Measurements from ENCODE around the gene DHRS12. TPM values are rescaled to one million over a fixed set of nuclear protein-coding genes. Genes with fewer than 3 reads are reported as not detected.

DHRS12 gene
- total and polyA plus RNA-seq, 4 donors, result 11.8 to 23.5 (median 14.5) TPM

DNA sequence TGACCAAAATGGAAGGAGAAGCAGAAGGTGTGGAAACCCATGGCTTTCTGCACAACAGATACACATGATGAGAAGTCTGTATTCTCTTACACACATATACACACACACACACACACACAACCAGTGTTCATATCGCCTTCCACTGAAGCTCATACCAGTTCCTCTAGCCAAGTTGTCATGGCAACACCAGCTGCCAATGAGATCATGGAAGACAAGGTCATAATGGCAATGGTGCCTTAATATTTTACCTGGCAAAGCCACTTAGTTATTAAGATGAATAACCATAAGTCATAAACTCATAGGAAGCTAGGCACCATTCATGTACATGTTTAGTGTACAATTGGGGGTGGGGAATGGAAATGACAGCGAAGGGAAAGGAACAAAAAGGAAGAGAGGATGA lies 2.6 kb upstream of the DHRS12 start:
- ATAC-seq (ENCODE audit: low FRiP score) (no peak), DNase-seq (no peak)
- H3K4me1 ChIP-seq (ENCODE audit: control insufficient read depth in 1 of 2, insufficient read depth in 2 of 2, low read length in 2 of 2), result peaks cover 2 to 6% of the 10 kb centered on the region in 2 donors
- WGBS, 2 donors, result 50 to 52% methylated on average over 2 of the region's 2 CpGs
- no peak overlapping the region for H3K4me3 ChIP-seq (ENCODE audit: low read length in 2 of 2)
- H3K27me3 ChIP-seq (ENCODE audit: control insufficient read depth in 1 of 2, insufficient read depth in 2 of 2, low read length in 1 of 2), result no peaks in the 10 kb centered on the region
- intact Hi-C loops (cut with DNase I), result loop anchor here in 1 of 2 donors (10.0 kb wide), 1 partner anchor 362 kb away; no protein-coding TSS in a partner anchor
- H3K9me3 ChIP-seq (ENCODE audit: control insufficient read depth, low read length), result no peaks in the 10 kb centered on the region
- H3K36me3 ChIP-seq (ENCODE audit: control insufficient read depth in 1 of 2, insufficient read depth in 2 of 2, low read length in 1 of 2), result no peaks in the 10 kb centered on the region
- no peak overlapping the region for H3K27ac ChIP-seq (ENCODE audit: low read depth in 1 of 2, low read length in 2 of 2)

DNA sequence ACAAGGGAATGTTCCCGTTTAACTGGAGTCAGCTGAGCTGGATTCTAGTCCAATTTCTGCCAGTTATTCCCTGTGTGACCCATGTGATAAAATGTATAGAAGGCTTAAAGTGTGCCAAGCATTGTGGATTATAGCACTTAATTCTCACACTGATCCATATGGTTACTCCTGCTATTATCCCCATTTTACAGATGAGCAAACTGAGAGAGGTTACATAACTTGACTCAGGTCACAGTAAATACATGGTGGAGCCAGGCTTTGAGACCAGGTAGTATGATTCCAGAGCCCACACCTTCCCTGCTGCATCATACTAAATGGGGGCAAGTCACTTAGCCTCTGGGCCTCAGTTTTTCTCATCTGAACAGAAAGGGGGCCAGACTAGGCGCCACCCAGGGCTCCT lies 2.0 kb upstream of the DHRS12 start:
- H3K27ac ChIP-seq (ENCODE audit: low read depth in 1 of 2, low read length in 2 of 2), result no peak overlapping the region

GRCh38 chr13:51805313-51805712 lies 1.4 kb upstream of the DHRS12 start:
- Histone ChIP-seq H3K9me3 (ENCODE audit: control insufficient read depth, low read length) (no peaks in the 10 kb centered on the region), H3K4me3 (ENCODE audit: low read length in 2 of 2) (peak overlapping the region in 1 of 2 donors; percentile 61), H3K27me3 (ENCODE audit: control insufficient read depth in 1 of 2, insufficient read depth in 2 of 2, low read length in 1 of 2) (no peaks in the 10 kb centered on the region), H3K27ac (ENCODE audit: low read depth in 1 of 2, low read length in 2 of 2) (peak overlapping the region; percentile 94 to 96), H3K36me3 (ENCODE audit: control insufficient read depth in 1 of 2, insufficient read depth in 2 of 2, low read length in 1 of 2) (no peaks in the 10 kb centered on the region), H3K4me1 (ENCODE audit: control insufficient read depth in 1 of 2, insufficient read depth in 2 of 2, low read length in 2 of 2) (peaks cover 2 to 6% of the 10 kb centered on the region in 2 donors)
- DNase-seq, result no peak
- WGBS, 2 donors, result 87 to 90% methylated on average over 4 of the region's 4 CpGs
- ATAC-seq (ENCODE audit: low FRiP score), result no peak
- intact Hi-C loops (cut with DNase I), result loop anchor here in 1 of 2 donors (10.0 kb wide), 1 partner anchor 361 kb away; no protein-coding TSS in a partner anchor

More for the DNA sequence above, 2.0 kb upstream of the DHRS12 start:
- Histone ChIP-seq H3K9me3 (ENCODE audit: control insufficient read depth, low read length) (no peaks in the 10 kb centered on the region), H3K36me3 (ENCODE audit: control insufficient read depth in 1 of 2, insufficient read depth in 2 of 2, low read length in 1 of 2) (no peaks in the 10 kb centered on the region), H3K4me1 (ENCODE audit: control insufficient read depth in 1 of 2, insufficient read depth in 2 of 2, low read length in 2 of 2) (peaks cover 2 to 6% of the 10 kb centered on the region in 2 donors), H3K27me3 (ENCODE audit: control insufficient read depth in 1 of 2, insufficient read depth in 2 of 2, low read length in 1 of 2) (no peaks in the 10 kb centered on the region), H3K4me3 (ENCODE audit: low read length in 2 of 2) (no peak overlapping the region)
- DNase-seq (no peak), ATAC-seq (ENCODE audit: low FRiP score) (no peak)
- intact Hi-C loops (cut with DNase I), result loop anchor here in 1 of 2 donors (10.0 kb wide), 1 partner anchor 361 kb away; no protein-coding TSS in a partner anchor
- WGBS, 2 donors, result 89 to 90% methylated on average over 2 of the region's 2 CpGs

- ATAC-seq (ENCODE audit: low FRiP score) (peak; percentile 8), DNase-seq (no peak)
- no peaks in the 10 kb centered on the region for H3K9me3 ChIP-seq (ENCODE audit: control insufficient read depth, low read length)
- peak overlapping the region; percentile 61 to 62 for H3K4me3 ChIP-seq (ENCODE audit: low read length in 2 of 2)
- H3K27ac ChIP-seq (ENCODE audit: low read depth in 1 of 2, low read length in 2 of 2), result peak overlapping the region; percentile 94 to 96
- no peaks in the 10 kb centered on the region for H3K27me3 ChIP-seq (ENCODE audit: control insufficient read depth in 1 of 2, insufficient read depth in 2 of 2, low read length in 1 of 2)
- intact Hi-C loops (cut with DNase I), result loop anchor here (5.0 to 10.0 kb wide), 5 partner anchors 42 to 360 kb away; partner anchors contain the start of gene INTS6 (in 1 of the 2)
- H3K36me3 ChIP-seq (ENCODE audit: control insufficient read depth in 1 of 2, insufficient read depth in 2 of 2, low read length in 1 of 2), result no peaks in the 10 kb centered on the region
- 5 to 7% methylated on average over 31 of the region's 31 CpGs for WGBS, 2 donors
- peaks cover 2 to 6% of the 10 kb centered on the region in 2 donors for H3K4me1 ChIP-seq (ENCODE audit: control insufficient read depth in 1 of 2, insufficient read depth in 2 of 2, low read length in 2 of 2)
Measured at GRCh38 chr13:51804295-51805172, 571 bp upstream of the DHRS12 start.

DNA sequence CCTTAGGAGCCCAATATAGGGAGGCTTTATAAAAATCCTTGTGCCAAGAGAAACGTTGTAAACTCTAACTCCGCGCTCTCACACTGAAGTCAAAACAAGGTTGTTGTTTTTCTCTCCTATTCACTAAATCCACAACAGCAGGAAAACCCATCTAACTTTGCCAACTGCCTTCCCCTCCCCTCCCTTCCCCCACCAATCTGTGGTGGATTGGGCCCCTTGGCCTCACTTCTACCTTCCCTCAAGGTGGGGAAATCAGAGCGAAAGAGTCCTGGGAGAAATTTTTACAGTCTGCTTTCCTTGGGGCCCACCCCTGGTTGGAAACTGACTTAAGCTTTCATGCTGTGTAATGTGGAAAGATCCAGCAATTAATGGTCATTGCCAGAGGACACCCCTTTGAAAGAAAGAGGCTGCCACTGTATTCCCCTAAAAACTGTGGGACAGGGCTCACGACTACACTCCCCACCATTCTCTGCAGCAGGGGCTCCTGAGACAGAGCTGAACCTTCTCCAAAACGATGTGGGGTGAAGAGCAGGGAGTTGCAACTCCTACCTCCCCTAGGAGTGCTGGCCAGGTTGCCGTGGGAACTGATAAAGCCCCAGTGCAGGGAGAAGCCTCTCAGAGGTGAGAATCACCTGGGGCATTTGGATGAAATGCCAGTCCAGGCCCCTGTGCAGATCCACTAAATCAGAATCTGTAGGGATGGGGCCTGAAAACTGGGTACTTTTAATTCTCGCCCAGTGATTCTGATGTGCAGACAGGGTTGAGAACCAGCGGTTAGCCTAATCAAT lies 1.1 kb downstream of the DHRS12 start:
- ATAC-seq (ENCODE audit: low FRiP score) (peak; percentile 1), DNase-seq (no peak)
- Histone ChIP-seq H3K36me3 (ENCODE audit: control insufficient read depth in 1 of 2, insufficient read depth in 2 of 2, low read length in 1 of 2) (no peaks in the 10 kb centered on the region), H3K27ac (ENCODE audit: low read depth in 1 of 2, low read length in 2 of 2) (peak overlapping the region; percentile 94 to 96), H3K27me3 (ENCODE audit: control insufficient read depth in 1 of 2, insufficient read depth in 2 of 2, low read length in 1 of 2) (no peaks in the 10 kb centered on the region), H3K4me1 (ENCODE audit: control insufficient read depth in 1 of 2, insufficient read depth in 2 of 2, low read length in 2 of 2) (peaks cover 2 to 6% of the 10 kb centered on the region in 2 donors), H3K9me3 (ENCODE audit: control insufficient read depth, low read length) (no peaks in the 10 kb centered on the region), H3K4me3 (ENCODE audit: low read length in 2 of 2) (peak overlapping the region; percentile 61 to 62)
- intact Hi-C loops (cut with DNase I), result loop anchor here (2.0 to 10.0 kb wide), 6 partner anchors 41 to 358 kb away; partner anchors contain the start of genes INTS6 (in 1 of the 2) and WDFY2 (in 1 of the 2)
- 24 to 26% methylated on average over 9 of the region's 9 CpGs for WGBS, 2 donors

DNA sequence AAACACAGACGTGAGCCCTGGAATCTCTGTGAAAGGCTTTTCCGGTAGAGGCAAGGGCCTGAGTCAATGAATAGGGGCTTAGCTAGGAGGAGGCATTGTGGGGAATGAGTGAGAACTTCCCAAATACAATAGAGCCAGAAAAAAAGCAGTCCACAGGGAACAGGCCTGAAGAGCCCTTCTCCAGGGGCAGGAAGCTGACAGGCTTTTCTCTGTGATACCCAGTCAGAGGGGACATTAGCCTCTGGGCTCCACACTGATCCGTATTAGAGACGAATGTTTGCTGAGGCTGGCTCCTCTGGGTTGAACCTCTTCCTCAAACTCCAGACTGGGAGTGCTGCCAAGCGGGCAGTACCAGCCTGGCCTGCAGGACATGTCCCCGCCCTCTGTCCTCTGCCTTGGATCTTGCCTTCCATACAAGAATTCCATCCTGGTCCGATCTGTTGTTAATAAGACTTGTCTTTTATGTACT lies 2.3 kb downstream of the DHRS12 start:
- DNase-seq (peak; percentile 85 to 91), ATAC-seq (ENCODE audit: low FRiP score) (peak; percentile 3)
- Histone ChIP-seq H3K36me3 (ENCODE audit: control insufficient read depth in 1 of 2, insufficient read depth in 2 of 2, low read length in 1 of 2) (no peaks in the 10 kb centered on the region), H3K9me3 (ENCODE audit: control insufficient read depth, low read length) (no peaks in the 10 kb centered on the region), H3K27me3 (ENCODE audit: control insufficient read depth in 1 of 2, insufficient read depth in 2 of 2, low read length in 1 of 2) (no peaks in the 10 kb centered on the region), H3K4me3 (ENCODE audit: low read length in 2 of 2) (no peak overlapping the region), H3K4me1 (ENCODE audit: control insufficient read depth in 1 of 2, insufficient read depth in 2 of 2, low read length in 2 of 2) (peaks cover 2 to 6% of the 10 kb centered on the region in 2 donors), H3K27ac (ENCODE audit: low read depth in 1 of 2, low read length in 2 of 2) (peak overlapping the region; percentile 68 to 96)
- intact Hi-C loops (cut with DNase I), result loop anchor here (2.0 to 10.0 kb wide), 6 partner anchors 39 to 357 kb away; partner anchors contain the start of genes INTS6 (in 1 of the 2) and WDFY2 (in 1 of the 2)
- WGBS, 2 donors, result 5 to 8% methylated on average over 7 of the region's 7 CpGs

GRCh38 chr13:51800486-51800885 lies 3.5 kb downstream of the DHRS12 start:
- H3K4me3 ChIP-seq (ENCODE audit: low read length in 2 of 2), result no peak overlapping the region

DNA sequence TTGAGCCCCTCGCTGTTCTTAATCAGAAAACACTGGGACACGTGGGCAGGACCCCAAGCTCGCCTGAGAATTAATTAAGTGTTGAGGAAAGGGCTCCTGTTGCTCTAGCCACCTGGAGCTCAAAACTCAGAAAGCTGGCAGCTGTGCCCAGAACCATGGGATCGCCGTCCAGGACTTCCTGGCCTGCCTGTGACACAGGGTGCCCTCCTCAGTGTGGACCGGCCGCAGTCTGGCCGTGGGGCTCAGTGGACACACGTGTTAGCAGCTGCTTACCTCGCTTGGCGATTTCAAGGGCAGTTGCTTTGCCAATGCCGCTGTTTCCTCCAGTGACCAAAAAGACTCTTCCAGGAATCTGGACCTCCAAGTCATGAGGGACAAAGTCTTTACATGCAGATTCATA lies 4.7 kb downstream of the DHRS12 start:
- WGBS, 2 donors, result 93 to 95% methylated on average over 12 of the region's 12 CpGs
- DNase-seq (no peak), ATAC-seq (ENCODE audit: low FRiP score) (no peak)
- Histone ChIP-seq H3K4me1 (ENCODE audit: control insufficient read depth in 1 of 2, insufficient read depth in 2 of 2, low read length in 2 of 2) (peaks cover 2 to 6% of the 10 kb centered on the region in 2 donors), H3K4me3 (ENCODE audit: low read length in 2 of 2) (no peak overlapping the region), H3K36me3 (ENCODE audit: control insufficient read depth in 1 of 2, insufficient read depth in 2 of 2, low read length in 1 of 2) (peaks cover 0 to 2% of the 10 kb centered on the region in 2 donors), H3K27me3 (ENCODE audit: control insufficient read depth in 1 of 2, insufficient read depth in 2 of 2, low read length in 1 of 2) (no peaks in the 10 kb centered on the region), H3K27ac (ENCODE audit: low read depth in 1 of 2, low read length in 2 of 2) (no peak overlapping the region), H3K9me3 (ENCODE audit: control insufficient read depth, low read length) (no peaks in the 10 kb centered on the region)
- intact Hi-C loops (cut with DNase I), result no loop called here

More at GRCh38 chr13:51800486-51800885, 3.5 kb downstream of the DHRS12 start:
- WGBS, 2 donors, result 31 to 36% methylated on average over 5 of the region's 5 CpGs
- no peaks in the 10 kb centered on the region for H3K9me3 ChIP-seq (ENCODE audit: control insufficient read depth, low read length)
- DNase-seq (no peak), ATAC-seq (ENCODE audit: low FRiP score) (no peak)
- peaks cover 2 to 6% of the 10 kb centered on the region in 2 donors for H3K4me1 ChIP-seq (ENCODE audit: control insufficient read depth in 1 of 2, insufficient read depth in 2 of 2, low read length in 2 of 2)
- peak overlapping the region in 1 of 2 donors; percentile 37 for H3K27ac ChIP-seq (ENCODE audit: low read depth in 1 of 2, low read length in 2 of 2)
- intact Hi-C loops (cut with DNase I), result loop anchor here (5.0 to 10.0 kb wide), 5 partner anchors 38 to 356 kb away; partner anchors contain the start of gene INTS6 (in 1 of the 2)
- H3K36me3 ChIP-seq (ENCODE audit: control insufficient read depth in 1 of 2, insufficient read depth in 2 of 2, low read length in 1 of 2), result peaks cover 0 to 2% of the 10 kb centered on the region in 2 donors
- H3K27me3 ChIP-seq (ENCODE audit: control insufficient read depth in 1 of 2, insufficient read depth in 2 of 2, low read length in 1 of 2), result no peaks in the 10 kb centered on the region

Data from aorta (tissue), 5 donors.